ENCODE results near the gene EVA1A.
"Not testable (repeated sequence)": the region's sequence is repeated elsewhere in the genome, so short reads cannot be mapped to it uniquely, and the experiment has no call there.

EVA1A gene

DNA sequence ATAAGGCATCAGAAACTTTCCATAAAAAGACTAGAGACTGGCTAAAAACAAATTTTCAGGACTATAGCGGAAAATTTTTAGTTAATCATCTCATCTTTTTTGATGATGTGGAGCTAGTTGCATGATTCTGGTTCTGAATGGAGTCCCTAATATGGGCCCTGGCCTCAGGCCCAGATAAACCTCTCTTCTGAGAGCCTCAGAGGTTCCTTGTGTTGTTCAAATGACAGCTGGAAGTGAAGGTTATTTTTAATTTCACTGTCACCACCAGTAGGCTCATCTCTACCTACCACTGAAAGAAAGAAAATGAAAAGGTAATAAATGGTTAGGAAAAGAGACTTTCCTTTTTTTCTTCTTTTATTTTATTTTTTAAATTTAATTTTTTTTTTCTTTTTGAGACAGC is 75.9 kb downstream of the EVA1A start:
- no peak for DNase-seq

DNA sequence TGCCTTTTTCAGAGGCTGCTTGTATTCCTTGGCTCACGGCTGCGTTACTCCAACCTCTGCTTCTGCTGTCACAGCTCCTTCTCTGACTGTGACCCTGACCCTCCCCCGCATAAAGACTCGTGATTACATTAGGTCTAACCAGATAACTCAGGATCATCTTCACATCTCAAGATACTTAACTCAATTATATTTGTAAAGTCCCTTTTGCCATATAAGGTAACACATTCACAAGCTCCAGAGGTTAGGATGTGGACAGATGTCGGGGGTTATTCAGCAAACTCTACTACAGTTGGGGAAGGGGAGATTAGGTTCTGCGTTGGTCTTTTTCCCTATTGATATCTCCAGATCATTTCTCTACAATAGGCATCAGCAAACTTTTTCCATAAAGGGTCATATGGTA is 76.9 kb downstream of the EVA1A start:
- intact Hi-C loops (cut with DNase I; ENCODE audit: low total_unique reads): no loop called here
- Histone ChIP-seq H3K4me1 (no peaks in the 10 kb centered on the region), H3K36me3 (no peaks in the 10 kb centered on the region), H3K9me3 (no peaks in the 10 kb centered on the region), H3K27ac (no peak overlapping the region), H3K27me3 (peaks cover 0 to 2% of the 10 kb centered on the region in 2 donors), H3K4me3 (no peak overlapping the region)
- no peak for DNase-seq
- TF ChIP-seq, protein P1, sequence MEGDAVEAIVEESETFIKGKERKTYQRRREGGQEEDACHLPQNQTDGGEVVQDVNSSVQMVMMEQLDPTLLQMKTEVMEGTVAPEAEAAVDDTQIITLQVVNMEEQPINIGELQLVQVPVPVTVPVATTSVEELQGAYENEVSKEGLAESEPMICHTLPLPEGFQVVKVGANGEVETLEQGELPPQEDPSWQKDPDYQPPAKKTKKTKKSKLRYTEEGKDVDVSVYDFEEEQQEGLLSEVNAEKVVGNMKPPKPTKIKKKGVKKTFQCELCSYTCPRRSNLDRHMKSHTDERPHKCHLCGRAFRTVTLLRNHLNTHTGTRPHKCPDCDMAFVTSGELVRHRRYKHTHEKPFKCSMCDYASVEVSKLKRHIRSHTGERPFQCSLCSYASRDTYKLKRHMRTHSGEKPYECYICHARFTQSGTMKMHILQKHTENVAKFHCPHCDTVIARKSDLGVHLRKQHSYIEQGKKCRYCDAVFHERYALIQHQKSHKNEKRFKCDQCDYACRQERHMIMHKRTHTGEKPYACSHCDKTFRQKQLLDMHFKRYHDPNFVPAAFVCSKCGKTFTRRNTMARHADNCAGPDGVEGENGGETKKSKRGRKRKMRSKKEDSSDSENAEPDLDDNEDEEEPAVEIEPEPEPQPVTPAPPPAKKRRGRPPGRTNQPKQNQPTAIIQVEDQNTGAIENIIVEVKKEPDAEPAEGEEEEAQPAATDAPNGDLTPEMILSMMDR (IDR thresholded peaks at IDR 0.05): no peak

More for the DNA sequence above, 75.9 kb downstream of the EVA1A start:
- Histone ChIP-seq H3K27ac (no peak overlapping the region), H3K27me3 (peaks cover 0 to 2% of the 10 kb centered on the region in 2 donors), H3K4me3 (no peak overlapping the region), H3K9me3 (no peaks in the 10 kb centered on the region), H3K4me1 (no peaks in the 10 kb centered on the region), H3K36me3 (no peaks in the 10 kb centered on the region)
- TF ChIP-seq, protein P1 (IDR thresholded peaks at IDR 0.05): no peak
- intact Hi-C loops (cut with DNase I; ENCODE audit: low total_unique reads): no loop called here

DNA sequence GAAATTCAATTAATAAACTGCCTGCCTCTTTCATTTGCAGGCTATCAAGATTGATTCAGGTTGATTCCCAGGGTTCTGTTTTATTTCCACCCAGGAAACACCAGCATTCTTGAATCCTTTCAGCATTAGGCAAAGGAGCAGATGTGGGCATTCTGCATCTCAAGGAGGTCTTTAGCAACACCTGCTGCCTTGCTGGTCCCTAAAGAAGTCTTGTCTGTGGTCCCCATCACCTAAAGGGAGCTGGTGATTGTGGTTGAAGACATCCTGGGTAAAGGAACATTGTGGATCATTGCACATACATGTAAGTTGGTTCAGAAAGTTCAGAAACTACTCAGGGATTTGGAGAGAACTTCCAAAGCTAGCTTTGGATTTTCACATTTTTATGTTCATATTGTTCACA is 78.3 kb downstream of the EVA1A start:
- no peak overlapping the region for H3K27ac ChIP-seq
- no peak overlapping the region for H3K4me3 ChIP-seq
- H3K9me3 ChIP-seq: no peaks in the 10 kb centered on the region
- H3K36me3 ChIP-seq: no peaks in the 10 kb centered on the region
- intact Hi-C loops (cut with DNase I; ENCODE audit: low total_unique reads): no loop called here
- no peaks in the 10 kb centered on the region for H3K4me1 ChIP-seq
- DNase-seq: no peak
- H3K27me3 ChIP-seq: peaks cover 0 to 2% of the 10 kb centered on the region in 2 donors
- TF ChIP-seq, protein P1 (IDR thresholded peaks at IDR 0.05): no peak

DNA sequence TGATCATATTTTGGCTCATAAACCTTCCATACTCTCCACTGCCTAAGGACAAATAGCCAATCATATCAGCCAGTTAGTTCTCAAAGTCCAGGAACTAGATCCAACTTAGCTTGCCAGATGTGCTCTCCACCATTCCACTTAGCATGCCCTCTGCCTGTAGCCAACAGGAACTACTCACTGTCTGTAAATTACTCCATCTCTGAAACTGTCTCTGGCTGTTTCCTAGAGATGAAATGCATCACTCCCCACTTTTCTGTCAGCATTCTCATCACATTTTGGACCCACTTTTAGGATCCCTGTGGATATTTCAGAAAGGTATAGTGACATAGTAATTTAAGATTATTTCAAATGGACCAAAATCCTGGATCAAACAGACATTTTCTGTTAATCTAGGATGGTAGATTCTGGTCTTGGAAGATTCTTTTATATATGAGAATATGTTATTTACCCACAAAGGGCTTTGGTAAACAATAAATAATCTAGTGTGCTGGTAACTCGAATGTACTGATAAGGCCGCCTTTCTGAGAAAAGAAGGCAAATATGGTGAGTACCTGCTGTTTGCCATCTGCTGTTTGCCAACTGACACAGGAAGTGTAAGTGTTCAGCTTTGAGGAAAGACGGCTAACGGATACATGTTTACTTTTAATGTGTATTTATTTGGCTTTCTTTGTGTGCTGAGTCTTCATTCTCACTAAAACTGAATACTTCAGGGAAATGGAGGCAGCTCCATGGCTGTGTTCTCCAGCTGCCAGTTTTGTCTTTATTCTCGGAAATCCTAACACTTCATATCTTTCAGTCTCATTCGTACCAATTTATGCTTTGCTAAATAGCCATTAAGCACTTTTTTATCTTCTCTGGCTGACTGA is 79.5 kb downstream of the EVA1A start:
- Histone ChIP-seq H3K4me3 (no peak overlapping the region), H3K27ac (no peak overlapping the region), H3K27me3 (peaks cover 0 to 2% of the 10 kb centered on the region in 2 donors), H3K4me1 (no peaks in the 10 kb centered on the region), H3K9me3 (no peaks in the 10 kb centered on the region), H3K36me3 (no peaks in the 10 kb centered on the region)
- TF ChIP-seq, protein P1 (IDR thresholded peaks at IDR 0.05): no peak
- DNase-seq: no peak
- intact Hi-C loops (cut with DNase I; ENCODE audit: low total_unique reads): no loop called here

DNA sequence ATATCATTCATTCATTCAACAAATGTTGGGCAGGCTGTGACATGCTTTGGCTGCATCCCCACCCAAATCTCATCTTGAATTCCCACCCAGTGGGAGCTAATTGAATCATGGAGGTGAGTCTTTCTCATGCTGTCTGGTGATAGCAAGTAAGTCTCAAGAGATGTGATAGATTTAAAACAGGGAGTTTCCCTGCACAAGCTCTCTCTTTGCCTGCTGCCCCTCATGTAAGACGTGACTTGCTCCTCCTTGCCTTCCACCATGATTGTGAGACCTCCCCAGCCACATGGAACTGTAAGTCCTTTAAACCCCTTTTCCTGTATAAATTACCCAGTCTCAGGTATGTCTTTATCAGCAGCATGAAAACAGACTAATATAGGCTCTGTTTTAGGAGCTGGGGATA is 83.0 kb downstream of the EVA1A start:
- H3K27me3 ChIP-seq; H3K9me3 ChIP-seq; H3K4me1 ChIP-seq; H3K36me3 ChIP-seq; DNase-seq; H3K4me3 ChIP-seq; intact Hi-C loops (cut with DNase I; ENCODE audit: low total_unique reads); H3K27ac ChIP-seq: not testable (repeated sequence)

DNA sequence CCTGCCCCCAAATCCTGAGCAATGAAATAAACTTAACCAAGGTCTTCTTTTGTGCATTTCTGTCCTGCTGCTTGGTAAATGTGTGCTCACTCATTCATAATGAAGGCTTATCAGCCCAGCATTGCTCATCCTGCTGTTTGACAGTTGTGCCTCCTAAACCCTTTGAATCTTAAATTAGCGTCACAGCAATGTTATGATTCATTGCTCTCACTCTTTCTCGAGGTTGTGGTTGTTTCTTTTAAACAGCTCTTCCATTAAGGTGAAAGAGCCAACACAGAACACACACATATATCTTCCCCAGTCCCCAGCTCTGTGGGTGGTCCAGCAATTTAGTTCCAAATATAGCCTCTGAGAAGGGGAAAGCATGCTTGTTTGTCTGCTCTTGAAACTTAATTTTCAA is 84.0 kb downstream of the EVA1A start:
- Histone ChIP-seq H3K9me3 (no peaks in the 10 kb centered on the region), H3K27ac (no peak overlapping the region), H3K4me3 (no peak overlapping the region), H3K27me3 (peaks cover 0 to 5% of the 10 kb centered on the region in 2 donors), H3K4me1 (no peaks in the 10 kb centered on the region), H3K36me3 (no peaks in the 10 kb centered on the region)
- TF ChIP-seq, protein P1 (IDR thresholded peaks at IDR 0.05): no peak
- DNase-seq: no peak
- intact Hi-C loops (cut with DNase I; ENCODE audit: low total_unique reads): no loop called here
